Medulla oblongata (tissue), 1 donor: ENCODE results near the gene DNAI1.

Experiments
- DNase-seq: peaks from one replicate; pipeline ENCODE4 v3.0.0-alpha.2; 2015; ENCODE audit errors: extremely low spot score

Gene DNAI1

GRCh38 chr9:34541540-34541939, 82.9 kb downstream of the DNAI1 start:
- DNase-seq: no peak

GRCh38 chr9:34544035-34544434, 85.4 kb downstream of the DNAI1 start:
- DNase-seq: no peak

GRCh38 chr9:34545497-34545896, 86.9 kb downstream of the DNAI1 start:
- DNase-seq: no peak

- DNase-seq: no peak
Observed at GRCh38 chr9:34546102-34546833, 87.7 kb downstream of the DNAI1 start.

DNA sequence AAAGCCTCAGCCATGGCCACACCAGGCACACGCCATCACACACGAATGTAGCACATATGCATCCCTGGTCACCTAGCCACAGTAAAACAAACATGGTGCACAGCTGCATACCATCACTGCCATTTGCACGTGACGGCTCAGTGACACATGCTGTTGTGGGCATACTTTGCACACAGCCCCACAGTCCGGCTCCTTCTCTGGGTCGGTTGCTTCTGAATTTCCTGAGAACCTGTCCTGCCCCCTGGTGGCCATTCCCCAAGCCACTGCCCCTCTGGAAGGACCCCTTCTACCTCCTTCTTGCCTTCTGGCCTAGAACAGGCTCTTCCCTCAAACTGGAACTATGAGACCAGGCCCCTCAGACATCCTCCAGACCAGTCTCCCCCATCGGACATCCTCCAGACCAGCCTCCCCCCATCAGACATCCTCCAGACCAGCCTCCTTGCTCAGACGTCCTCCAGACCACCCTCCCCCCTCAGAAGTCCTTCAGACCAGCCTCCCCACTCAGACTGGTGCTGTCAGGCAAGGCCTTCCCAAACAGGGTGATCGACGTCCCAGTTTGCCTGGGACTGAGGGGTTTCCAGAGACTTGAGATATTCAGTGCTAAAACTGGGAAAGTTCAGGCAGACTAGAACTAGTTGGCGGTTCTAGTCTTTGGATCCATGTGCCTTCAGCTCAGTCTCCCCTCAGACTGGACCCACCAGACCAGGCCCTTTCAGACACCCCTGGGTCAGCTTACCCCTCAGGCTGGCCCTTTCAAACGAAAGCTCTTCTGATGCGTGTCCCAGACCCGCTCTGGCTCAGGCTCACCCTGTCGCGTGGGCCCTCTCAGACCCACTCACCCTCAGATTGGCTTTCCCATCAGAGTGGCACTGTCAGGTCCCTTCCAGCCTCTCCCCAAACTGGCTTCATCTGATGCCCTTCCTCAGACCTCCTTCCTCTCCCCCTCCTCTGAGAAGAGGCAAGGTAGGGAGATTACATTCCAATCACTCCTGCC, 88.5 kb downstream of the DNAI1 start:
- DNase-seq: peak; percentile 84

- peak; percentile 80 for DNase-seq
Observed at GRCh38 chr9:34547960-34548611, 89.5 kb downstream of the DNAI1 start.

GRCh38 chr9:34549407-34549732, 90.8 kb downstream of the DNAI1 start:
- DNase-seq: no peak

GRCh38 chr9:34550016-34550680, 91.5 kb downstream of the DNAI1 start:
- DNase-seq: no peak

DNA sequence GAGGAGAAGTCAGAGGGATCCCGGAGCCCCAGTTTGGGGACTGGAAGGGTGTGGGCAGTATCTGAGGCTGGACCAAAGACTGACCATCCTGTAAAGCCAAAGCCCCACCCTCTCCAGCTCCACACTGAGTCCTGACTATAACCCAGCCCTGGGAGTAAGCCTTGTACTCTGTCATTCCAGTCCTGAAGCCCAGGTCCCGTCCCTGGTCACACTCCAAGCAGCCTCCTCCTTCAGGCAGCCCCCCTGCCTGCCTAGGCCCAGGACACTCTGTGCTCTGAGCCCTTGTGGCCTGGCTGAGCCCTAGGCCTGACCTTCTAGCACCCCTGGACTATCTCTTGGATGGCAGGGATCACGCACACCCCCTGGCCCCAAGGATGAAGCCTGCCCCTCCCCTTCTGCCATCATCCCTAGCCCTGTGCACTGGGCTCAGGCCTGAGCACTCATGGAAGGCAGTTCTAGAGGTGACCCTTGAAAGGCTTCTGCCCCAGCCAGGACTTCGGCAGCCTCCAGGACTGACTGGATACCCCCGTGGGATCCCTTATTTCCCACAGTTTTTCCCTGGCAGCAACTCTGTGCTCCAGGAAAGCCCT, 92.2 kb downstream of the DNAI1 start:
- DNase-seq: no peak

DNA sequence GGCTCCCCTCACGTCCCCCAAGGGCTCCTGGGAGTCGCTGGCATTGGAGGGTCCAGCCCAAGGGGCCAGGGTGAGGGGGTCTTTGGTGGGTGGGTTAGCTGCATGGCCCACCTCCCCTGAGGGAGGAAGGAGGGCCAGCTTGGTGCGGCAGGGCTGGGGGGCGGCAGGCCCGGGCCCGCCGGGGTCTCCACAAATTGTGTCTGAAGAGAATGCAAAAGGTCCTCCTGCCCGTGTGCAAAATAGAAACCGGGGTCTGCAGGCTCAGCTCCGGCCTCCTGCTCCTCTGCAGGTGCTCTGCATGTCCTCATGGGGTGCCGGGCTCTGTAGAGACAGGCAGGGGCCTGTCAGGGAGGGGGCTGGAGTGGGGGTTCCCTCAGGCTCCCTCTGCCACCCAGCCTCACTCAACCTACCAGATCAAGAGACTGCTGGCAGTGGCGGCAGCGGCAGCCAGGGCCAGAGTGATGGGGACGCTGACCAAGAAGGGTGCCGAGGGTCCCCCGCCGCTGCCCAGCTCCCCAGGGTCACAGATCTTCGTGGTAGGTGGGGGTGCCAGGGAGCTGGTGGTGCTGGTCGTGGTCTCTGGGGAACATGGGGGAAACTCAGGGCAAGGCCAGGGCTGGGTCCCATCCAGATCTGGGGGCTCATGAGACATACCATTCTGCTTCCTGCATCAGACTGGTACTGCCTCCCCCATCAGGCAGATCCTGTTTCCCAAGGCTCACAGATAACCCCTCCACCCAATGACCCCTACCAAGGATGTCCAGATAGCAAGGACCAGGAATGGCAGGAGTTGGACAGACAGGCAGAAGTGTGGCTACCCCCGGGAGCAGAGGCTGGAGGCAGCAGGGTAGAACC, 93.4 kb downstream of the DNAI1 start:
- DNase-seq: no peak

DNA sequence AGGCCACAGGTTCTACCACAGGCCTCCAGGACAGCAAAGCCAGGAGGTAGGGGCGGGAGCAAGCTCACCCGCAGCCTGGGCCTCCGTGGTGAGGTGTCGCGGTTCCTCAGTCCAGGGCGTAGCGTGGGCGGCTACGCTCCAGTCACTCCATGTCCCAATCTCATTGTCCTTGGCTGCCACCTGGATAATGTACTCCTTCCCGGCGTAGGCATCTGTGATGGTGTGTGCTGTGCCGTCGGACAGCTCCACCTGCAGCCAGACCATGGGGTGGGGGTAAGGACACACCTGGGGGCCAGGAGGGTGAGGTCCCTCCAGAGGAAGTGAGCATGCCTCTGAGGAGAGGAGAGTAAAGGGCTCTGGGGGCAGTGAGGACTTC, 94.0 kb downstream of the DNAI1 start:
- no peak for DNase-seq

GRCh38 chr9:34552986-34553385, 94.4 kb downstream of the DNAI1 start:
- DNase-seq: no peak

- no peak for DNase-seq
Observed at GRCh38 chr9:34553511-34554021, 95.0 kb downstream of the DNAI1 start.

GRCh38 chr9:34554211-34555001, 95.8 kb downstream of the DNAI1 start:
- DNase-seq: no peak

DNA sequence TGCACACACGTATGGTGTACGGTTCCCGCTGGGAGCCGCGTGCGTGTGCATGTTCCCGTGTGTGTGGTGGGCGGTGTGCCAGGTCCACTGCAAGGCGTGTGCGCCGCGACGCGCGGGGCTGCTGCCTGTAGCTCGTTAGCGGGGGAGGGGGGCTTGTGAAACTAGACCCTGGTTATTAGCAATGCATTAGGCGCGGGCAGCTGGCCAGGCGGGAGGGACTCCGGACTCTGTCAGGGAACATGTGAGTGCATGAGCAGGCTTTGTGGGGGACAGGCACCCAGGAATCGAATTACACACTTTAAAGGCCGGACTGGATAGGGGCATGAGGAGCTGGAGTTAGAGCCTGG, 96.4 kb downstream of the DNAI1 start:
- no peak for DNase-seq

DNA sequence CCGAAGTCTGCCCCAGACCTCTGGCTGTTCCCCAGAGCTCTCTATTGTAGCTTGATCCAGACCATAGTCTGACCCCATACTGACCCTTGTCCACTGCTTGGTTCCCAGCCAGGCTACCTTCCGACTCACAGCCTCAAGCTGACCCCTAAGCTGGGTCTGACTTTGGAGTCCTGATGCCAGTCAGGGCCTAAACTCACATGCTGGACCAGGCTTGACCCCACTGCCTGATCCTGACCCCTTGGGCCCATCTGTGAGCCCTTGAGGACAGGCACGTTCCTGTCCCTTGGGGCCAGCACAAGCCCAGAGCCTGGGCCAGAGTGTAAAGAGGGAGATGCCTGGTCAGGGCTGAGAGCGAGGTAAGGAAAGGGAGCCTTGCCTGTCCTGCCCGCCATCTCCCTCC, 96.9 kb downstream of the DNAI1 start:
- DNase-seq: no peak

DNA sequence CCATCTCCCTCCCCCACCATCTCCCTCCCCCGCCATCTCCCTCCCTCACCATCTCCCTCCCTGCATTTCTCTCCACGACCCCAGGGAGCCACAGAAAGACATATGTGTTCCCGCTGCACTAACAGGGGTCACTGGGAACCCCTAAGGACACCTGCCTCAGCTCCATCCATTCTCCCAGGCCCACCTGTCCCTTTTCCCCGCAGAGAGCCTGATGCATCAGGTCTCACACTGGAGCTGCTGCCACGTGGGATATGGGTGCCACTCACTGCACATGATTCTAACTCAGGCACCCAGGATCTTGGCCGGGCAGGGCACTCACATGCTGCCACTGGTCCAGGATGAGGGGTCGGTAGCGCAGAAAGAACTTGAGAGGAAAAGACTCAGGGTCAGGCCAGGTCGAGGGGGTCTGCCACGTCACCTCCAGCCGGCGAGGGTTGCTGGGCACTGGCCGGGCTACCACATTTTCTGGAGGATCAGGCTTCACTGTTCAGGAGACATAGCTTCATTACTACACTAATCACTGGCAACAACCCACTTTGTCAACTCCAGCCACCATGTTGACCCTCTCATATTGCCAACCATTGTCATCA, 97.4 kb downstream of the DNAI1 start:
- no peak for DNase-seq

GRCh38 chr9:34556949-34557348, 98.3 kb downstream of the DNAI1 start:
- DNase-seq: no peak
